ENCODE measurements around the gene NTRK3.

GRCh38 chr15:88218557-88219221 lies 37.9 kb downstream of the NTRK3 start:
- TF ChIP-seq EZH2 (IDR thresholded peaks at IDR 0.05; ENCODE audit: low read length, unreplicated experiment) (no peak), CTCF (conservative IDR thresholded peaks at IDR 0.05; ENCODE audit: low read depth, low read length) (no peak), EZH2phosphoT487 (IDR thresholded peaks at IDR 0.05; ENCODE audit: borderline replicate concordance, low read length) (no peak)

Data from PC-3 (cell line).